DMS 273 (cell line): ENCODE data around the gene BORCS6.

ENCODE experiments used
- DNase-seq: peaks from one replicate; lab custom pipeline; 2025; ENCODE audit not compliant: unreplicated experiment; lab: John Stamatoyannopoulos, UW

Gene BORCS6

GRCh38 chr17:8212312-8213180, 22.6 kb upstream of the BORCS6 start:
- no peak for DNase-seq

DNA sequence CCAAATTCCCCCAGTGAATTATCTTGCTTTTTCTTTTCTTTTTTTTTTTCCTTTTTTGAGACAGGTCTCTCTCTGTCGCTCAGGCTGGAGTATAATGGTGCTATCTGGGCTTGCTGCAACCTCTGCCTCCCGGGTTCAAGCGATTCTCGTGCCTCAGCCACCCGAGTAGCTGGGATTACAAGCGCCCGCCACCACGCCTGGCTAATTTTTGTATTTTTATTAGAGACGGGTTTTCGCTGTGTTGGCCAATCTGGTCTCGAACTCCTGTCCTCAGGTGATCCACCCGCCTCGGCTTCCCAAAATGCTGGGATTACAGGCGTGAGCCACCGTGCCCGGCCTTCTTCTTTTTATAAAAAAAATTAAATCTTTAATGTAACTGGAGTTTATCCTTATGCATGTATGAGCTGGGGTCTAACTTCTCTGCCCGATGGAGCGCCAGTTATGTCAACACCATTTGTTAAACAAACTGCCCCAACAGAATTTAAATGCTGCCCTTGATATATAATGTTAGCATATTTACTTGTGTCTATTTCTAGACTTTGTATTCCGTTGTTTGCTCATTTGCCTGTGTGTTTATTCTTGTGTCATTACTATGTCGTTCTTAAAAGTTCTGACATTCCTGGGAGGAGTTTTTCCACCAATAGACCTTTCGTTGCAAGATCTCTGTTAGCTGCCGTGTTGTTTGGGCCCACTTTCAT, 20.9 kb upstream of the BORCS6 start:
- peak; percentile 58 for DNase-seq

GRCh38 chr17:8209907-8210760, 20.2 kb upstream of the BORCS6 start, which contains the start of gene AURKB:
Gene AURKB (minus strand): TSS chr17:8210575. CDS start chr17:8210224, 351 bp downstream.
- peak; percentile 97 for DNase-seq

GRCh38 chr17:8206536-8206935, 16.6 kb upstream of the BORCS6 start:
- no peak for DNase-seq

DNA sequence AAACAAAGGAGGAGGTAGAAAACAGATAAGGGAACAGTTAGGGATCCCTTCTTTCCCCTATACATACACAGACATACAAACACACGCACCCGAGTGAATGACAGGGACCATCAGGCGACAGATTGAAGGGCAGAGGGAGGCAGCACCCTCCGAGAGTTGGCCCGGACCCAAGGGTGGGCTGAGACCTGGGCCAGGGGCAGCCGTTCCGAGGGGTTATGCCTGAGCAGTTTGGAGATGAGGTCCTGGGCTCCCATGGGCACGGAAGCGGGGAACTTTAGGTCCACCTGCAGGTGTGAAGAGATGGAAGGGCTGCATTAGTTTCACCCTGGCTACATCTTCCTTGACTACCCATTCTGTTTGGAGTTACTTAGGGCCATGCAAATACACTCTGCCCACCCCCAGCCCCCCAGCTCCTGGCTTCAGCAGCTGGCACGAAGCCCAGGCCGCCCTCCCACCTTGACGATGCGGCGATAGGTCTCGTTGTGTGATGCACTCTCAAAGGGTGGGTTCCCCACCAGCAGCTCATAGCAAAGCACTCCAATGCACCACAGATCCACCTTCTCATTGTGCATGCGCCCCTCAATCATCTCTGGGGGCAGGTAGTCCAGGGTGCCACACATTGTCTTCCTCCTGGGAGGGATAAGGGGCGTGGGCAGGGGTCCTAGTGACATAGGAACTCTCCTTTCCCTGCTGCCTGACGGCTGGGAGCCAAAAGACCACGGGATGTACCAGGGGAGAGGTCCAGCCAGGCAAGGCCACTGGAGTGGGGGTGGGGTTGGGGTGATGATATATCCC, 15.0 kb upstream of the BORCS6 start:
- DNase-seq: no peak

GRCh38 chr17:8192070-8192815, 2.3 kb upstream of the BORCS6 start:
- DNase-seq: peak; percentile 63

GRCh38 chr17:8190506-8190905, 526 bp upstream of the BORCS6 start:
- DNase-seq: no peak

DNA sequence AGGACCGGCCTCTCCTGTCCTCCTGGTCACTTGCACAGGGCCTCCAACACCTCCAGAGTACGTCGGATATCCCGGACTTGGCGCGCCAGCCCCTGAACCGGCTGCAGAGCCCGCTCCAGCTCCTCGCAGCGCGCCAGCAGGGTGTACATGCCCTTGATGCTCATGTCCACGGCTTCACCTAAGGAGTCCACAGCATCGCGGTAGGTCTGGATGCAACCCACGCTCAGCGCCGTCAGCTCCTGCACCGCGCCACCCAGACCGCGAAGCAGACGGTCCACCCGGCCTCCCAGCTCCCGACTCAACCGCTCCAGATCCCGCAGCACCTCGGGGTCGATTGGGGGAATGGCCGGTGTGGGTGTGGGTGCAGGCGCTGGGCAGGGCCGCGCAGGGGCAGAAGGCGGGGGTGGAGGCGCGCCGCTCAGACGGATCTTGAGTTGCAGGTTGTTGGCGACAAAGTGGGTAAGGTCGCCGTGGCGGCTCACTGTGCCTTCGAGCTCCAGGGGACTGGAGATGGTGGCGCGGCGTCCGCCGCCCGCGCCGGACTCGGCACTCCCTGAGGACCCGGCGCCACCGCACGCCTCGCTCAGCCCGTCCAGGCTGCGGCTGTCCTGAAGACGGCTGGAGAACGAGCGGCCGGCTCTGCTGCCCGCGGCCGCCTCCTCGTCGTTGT, 804 bp downstream of the BORCS6 start:
- no peak for DNase-seq

GRCh38 chr17:8188263-8188839, 1.6 kb downstream of the BORCS6 start:
- peak; percentile 30 for DNase-seq

- DNase-seq: peak; percentile 98
These were observed 2.3 kb downstream of the BORCS6 start for GRCh38 chr17:8187517-8188262.

DNA sequence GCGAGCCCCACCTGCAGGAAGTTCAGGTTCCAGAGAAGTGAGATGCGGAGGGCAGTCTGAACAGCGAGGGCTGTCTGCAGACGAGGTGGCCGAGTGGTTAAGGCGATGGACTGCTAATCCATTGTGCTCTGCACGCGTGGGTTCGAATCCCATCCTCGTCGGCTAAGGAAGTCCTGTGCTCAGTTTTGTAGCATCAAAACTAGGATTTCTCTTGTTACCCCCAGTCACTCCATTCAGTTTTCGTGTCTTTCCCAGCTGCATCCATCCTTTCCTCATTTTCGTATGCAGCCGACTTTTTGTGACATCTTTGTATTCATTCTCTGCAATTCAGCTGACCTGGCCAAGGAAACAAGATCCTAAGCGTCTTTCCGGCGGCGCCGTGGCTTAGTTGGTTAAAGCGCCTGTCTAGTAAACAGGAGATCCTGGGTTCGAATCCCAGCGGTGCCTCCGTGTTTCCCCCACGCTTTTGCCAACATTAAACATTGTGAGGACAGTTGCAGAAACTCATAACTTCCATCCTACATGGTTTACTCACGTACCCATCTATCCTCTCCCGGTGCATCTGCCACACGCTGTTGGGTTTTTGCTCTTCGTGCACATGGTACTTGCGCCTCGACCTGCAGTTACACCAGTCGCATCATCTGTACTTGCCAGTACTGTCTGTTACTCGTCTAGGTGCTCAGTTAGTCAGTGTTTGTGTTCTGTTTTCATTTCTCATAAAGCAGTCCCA, 3.0 kb downstream of the BORCS6 start:
- peak; percentile 97 for DNase-seq

DNA sequence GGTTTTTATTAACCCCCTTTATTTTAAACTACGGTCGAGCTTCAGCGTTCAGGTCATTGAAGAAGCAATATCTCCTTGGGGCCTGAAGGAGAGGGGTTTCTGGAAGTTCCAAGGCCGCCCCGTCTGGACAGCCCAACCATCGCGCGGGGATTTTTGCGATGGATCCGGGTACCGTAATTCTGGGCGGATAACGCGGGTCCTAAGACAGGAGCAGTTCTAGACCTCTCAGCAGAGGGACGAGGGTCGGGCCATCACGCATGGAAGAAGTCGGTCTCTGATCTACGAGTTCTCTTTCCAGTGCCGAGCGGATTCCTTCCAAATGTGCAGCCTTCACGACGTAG, 3.6 kb downstream of the BORCS6 start:
- DNase-seq: no peak

DNA sequence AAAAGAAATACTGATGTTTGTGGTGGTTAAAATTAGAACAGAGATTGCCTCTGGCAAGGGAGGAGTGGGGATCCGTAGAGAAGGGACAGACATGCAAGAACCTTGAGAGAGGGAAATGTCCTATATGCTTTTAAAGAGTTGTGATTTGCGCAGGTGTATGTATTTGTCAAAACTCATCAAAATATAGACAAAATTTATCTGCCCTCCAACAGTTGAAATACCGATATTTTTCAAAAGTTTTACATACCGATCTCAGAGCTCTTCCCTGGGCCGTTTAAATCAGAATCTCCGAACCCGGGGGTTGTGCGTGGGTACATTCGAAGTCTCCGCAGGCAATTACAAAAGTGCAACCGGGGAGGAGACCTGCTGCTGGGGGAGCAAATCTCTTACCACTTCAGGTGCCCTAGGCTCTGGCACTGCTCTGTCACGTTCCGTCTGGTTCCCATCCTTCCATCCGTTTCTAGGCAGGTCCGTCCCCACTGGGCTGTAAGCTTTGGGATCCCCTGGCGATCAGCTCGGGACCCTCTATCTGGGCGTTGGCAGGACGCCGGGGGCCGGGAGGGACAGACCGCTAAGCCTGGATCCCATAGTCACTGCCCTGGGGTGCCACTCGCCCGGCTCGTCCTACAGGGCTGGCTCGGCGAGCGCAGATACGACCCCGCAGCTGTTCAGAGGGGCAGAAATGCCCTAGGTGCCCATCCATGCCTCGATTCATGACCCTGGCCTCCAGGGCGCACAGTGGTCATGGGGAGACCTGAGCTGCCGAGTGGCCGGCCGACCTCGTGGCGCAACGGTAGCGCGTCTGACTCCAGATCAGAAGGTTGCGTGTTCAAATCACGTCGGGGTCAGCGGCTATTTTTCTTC, 4.2 kb downstream of the BORCS6 start:
- DNase-seq: peak; percentile 83

GRCh38 chr17:8176998-8177731, 12.8 kb downstream of the BORCS6 start:
- DNase-seq: no peak

DNA sequence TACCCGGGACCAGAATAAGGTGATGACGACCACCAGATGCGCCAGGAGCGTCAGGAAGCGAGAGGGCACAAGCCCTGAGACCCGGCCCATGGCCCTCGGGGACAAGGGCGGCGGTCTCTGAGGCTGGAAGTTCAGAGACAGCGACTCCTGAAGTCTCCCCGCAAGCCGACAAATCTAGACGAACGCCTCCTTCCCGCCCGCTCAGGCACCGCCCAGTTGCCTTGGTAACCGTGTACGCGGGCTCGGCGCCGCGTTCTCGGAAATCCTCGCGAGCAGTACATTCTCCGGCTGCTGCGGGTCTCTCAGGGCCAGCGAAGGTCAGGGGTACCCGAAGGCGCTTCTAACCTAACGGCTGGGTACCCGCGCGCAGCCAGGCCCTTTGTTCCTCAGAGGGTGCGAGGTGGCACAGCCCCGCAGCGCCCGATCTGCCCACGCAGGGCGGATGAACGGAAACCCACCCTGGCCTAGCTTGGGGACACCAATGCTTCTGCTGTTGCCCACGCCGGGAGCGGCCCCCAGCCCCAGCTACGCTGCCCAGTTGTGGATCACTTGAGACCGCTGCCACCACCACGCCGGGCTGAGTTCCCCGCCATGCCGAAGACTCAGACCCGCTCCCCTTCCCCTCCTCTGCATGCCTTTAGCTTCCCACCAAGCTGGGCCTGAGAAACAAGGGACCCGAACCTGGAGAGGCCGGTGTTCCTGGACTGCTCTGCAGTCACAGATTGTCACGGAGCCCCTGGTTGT, 13.6 kb downstream of the BORCS6 start, which contains the start of gene TMEM107:
TMEM107 (minus strand) TSS at position 184 of the 744 bp plus-strand sequence; CDS start at position 90, 94 bp downstream.
- peak; percentile 94 for DNase-seq
